Thyroid gland (tissue), 4 donors: ENCODE data around the gene ZNF865. TPM values are rescaled to one million over a fixed set of nuclear protein-coding genes. Genes with fewer than 3 reads are reported as not detected.

Experiments used
- DNase-seq, 2 donors: peaks; one replicate each; pipeline ENCODE4 v3.0.0-alpha.2; 2019
- H3K27ac ChIP-seq, 3 donors: fragments of 200-600 bp; sonication (generic); 1 replicate in 2 of 3; 2 replicates in 1 of 3; pipeline ENCODE4 v1.5.1; 2016 to 2019; ENCODE audit warnings: mild to moderate bottlenecking in 1 of 3, moderate library complexity in 1 of 3
- H3K27me3 ChIP-seq: fragments of 200-600 bp; sonication (generic); one replicate; pipeline ENCODE4 v1.5.1; 2019
- H3K36me3 ChIP-seq, 2 donors: fragments of 200-600 bp; sonication (generic); one replicate each; pipeline ENCODE4 v1.5.1; 2016 to 2019
- H3K4me1 ChIP-seq, 2 donors: fragments of 200-600 bp; sonication (generic); one replicate each; pipeline ENCODE4 v1.5.1; 2017 to 2019
- H3K4me3 ChIP-seq, 3 donors: fragments of 200-600 bp; sonication (generic); replicated peaks in 1 of 3; 1 replicate in 2 of 3; 2 replicates in 1 of 3; pipeline ENCODE4 v1.5.1; 2016; ENCODE audit warnings: mild to moderate bottlenecking in 1 of 3
- H3K9me3 ChIP-seq: fragments of 200-600 bp; sonication (generic); one replicate; pipeline ENCODE4 v1.5.1; 2017
- POLR2A ChIP-seq, 2 donors: fragments of 450-650 bp; IDR thresholded peaks; one replicate each; pipeline ENCODE4 v1.6.1; 2017; ENCODE audit warnings: antibody characterized with exemption in 2 of 2, mild to moderate bottlenecking in 2 of 2, moderate library complexity in 1 of 2
- WGBS, 2 donors: methylation state at CpG; one replicate each; pipeline ENCODE4 v1.1.5; 2017; 5-methylcytosine and 5-hydroxymethylcytosine counted together
- intact Hi-C: fragments of 100-400 bp; cut with DNase I; formaldehyde crosslinking; loops from one replicate; pipeline ENCODE4 v1.15.1; 2023
- total RNA-seq, 4 donors: library from RNA; depleted of rRNA; stranded (reverse); fragments of >200 nt; gene quantifications; one replicate each; pipeline ENCODE4 v1.2.3, GENCODE V29; 2016
- TF ChIP-seq, protein P1 (sequence below), 6 experiments: fragments of 200-600 bp in 3 of 6; fragments of 450-650 bp in 3 of 6; sonication (generic) in 3 of 6; IDR thresholded peaks; one replicate each; pipeline ENCODE4 v1.5.1; 2016 to 2019; ENCODE audit warnings: antibody characterized with exemption in 6 of 6, mild to moderate bottlenecking in 2 of 6, inconsistent platforms in 1 of 6, moderate library complexity in 1 of 6

The ZNF865 gene
- total RNA-seq, 4 donors from 2014 or later: 5.5 to 12.6 (median 9.1) TPM

DNA sequence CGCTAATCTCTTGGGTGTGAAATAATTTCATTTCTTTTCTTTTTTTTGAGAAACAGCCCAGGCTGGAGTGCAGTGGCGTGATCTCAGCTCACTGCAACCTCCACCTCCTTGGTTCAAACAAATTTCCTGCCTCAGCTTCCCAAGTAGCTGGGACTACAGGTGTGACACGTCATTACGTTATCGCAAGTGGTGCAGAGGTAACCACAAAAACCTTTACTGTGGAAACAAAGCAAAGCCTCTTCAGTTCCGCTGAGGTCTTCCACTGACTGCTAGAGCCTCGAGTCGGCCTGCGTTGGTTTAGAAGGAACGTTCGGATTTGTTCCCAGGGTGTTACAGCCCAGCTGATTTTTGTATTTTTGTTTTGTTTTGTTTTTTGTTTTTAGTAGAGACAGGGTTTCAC is 20.9 kb downstream of the ZNF865 start:
- Histone ChIP-seq H3K27me3 (no peaks in the 10 kb centered on the region), H3K36me3 (no peaks in the 10 kb centered on the region), H3K9me3 (no peaks in the 10 kb centered on the region), H3K27ac (no peak overlapping the region), H3K4me3 (no peak overlapping the region), H3K4me1 (peaks cover 0 to 5% of the 10 kb centered on the region in 2 donors)
- intact Hi-C loops: loop anchor here (10.0 kb wide), 1 partner anchor 482 kb away; the partner anchor contains the start of gene TNNT1
- no peak for DNase-seq
- TF ChIP-seq POLR2A (IDR thresholded peaks at IDR 0.05): no peak
- TF ChIP-seq, protein P1, sequence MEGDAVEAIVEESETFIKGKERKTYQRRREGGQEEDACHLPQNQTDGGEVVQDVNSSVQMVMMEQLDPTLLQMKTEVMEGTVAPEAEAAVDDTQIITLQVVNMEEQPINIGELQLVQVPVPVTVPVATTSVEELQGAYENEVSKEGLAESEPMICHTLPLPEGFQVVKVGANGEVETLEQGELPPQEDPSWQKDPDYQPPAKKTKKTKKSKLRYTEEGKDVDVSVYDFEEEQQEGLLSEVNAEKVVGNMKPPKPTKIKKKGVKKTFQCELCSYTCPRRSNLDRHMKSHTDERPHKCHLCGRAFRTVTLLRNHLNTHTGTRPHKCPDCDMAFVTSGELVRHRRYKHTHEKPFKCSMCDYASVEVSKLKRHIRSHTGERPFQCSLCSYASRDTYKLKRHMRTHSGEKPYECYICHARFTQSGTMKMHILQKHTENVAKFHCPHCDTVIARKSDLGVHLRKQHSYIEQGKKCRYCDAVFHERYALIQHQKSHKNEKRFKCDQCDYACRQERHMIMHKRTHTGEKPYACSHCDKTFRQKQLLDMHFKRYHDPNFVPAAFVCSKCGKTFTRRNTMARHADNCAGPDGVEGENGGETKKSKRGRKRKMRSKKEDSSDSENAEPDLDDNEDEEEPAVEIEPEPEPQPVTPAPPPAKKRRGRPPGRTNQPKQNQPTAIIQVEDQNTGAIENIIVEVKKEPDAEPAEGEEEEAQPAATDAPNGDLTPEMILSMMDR (IDR thresholded peaks at IDR 0.05): no peak
- WGBS, 2 donors: 87 to 91% methylated on average over 11 of the region's 11 CpGs

GRCh38 chr19:55632463-55632834 is 27.0 kb downstream of the ZNF865 start:
- TF ChIP-seq, protein P1 (IDR thresholded peaks at IDR 0.05): peak; percentile 43 to 92 (median 85)
- no peak for TF ChIP-seq POLR2A (IDR thresholded peaks at IDR 0.05)
- Histone ChIP-seq H3K4me3 (no peak overlapping the region), H3K36me3 (no peaks in the 10 kb centered on the region), H3K9me3 (no peaks in the 10 kb centered on the region), H3K4me1 (peaks cover 15 to 19% of the 10 kb centered on the region in 2 donors), H3K27ac (no peak overlapping the region), H3K27me3 (no peaks in the 10 kb centered on the region)
- intact Hi-C loops: loop anchor here (5.0 kb wide), 2 partner anchors 115 to 160 kb away; no protein-coding TSS in a partner anchor
- 22 to 27% methylated on average over 3 of the region's 3 CpGs for WGBS, 2 donors
- DNase-seq: peak; percentile 89 to 91

DNA sequence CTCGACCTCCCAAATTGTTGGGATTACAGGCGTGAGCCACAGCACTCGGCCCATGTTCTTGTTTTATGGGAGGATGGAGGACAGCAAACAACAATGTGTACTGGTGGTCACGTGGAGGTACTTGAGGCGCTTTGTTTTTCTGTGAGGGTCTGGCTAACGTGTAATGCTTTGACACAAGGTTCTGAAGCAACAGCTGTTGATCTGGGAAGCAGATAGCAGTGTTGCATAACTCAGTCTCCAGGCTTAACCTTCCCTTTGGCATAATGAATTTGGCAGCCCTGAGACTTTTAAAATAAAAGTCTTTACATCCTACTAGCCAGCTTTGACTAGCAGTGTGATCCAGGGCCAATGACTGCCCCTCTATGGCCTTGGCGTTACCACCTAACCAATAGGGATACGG is 28.4 kb downstream of the ZNF865 start:
- TF ChIP-seq POLR2A (IDR thresholded peaks at IDR 0.05): no peak
- TF ChIP-seq, protein P1 (IDR thresholded peaks at IDR 0.05): no peak
- 82 to 87% methylated on average over 8 of the region's 8 CpGs for WGBS, 2 donors

GRCh38 chr19:55635334-55635717 is 29.9 kb downstream of the ZNF865 start:
- no peaks in the 10 kb centered on the region for H3K27me3 ChIP-seq
- DNase-seq: no peak
- H3K27ac ChIP-seq: peak overlapping the region; percentile 95 to 98 (median 96)
- peak overlapping the region; percentile 96 to 98 (median 98) for H3K4me3 ChIP-seq
- TF ChIP-seq, protein P1 (IDR thresholded peaks at IDR 0.05): no peak
- TF ChIP-seq POLR2A (IDR thresholded peaks at IDR 0.05): no peak
- no peaks in the 10 kb centered on the region for H3K36me3 ChIP-seq
- peaks cover 22 to 32% of the 10 kb centered on the region in 2 donors for H3K4me1 ChIP-seq
- no peaks in the 10 kb centered on the region for H3K9me3 ChIP-seq
- 3 to 4% methylated on average over 9 of the region's 9 CpGs for whole genome bisulfite sequencing, 2 donors
- intact Hi-C loops: no loop called here

More for the DNA sequence above, 28.4 kb downstream of the ZNF865 start:
- no peak overlapping the region for H3K27ac ChIP-seq
- no peaks in the 10 kb centered on the region for H3K9me3 ChIP-seq
- peaks cover 17 to 19% of the 10 kb centered on the region in 2 donors for H3K4me1 ChIP-seq
- no peak for DNase-seq
- no peaks in the 10 kb centered on the region for H3K36me3 ChIP-seq
- intact Hi-C loops: loop anchor here (5.0 kb wide), 2 partner anchors 117 to 162 kb away; no protein-coding TSS in a partner anchor
- no peaks in the 10 kb centered on the region for H3K27me3 ChIP-seq
- H3K4me3 ChIP-seq: no peak overlapping the region

DNA sequence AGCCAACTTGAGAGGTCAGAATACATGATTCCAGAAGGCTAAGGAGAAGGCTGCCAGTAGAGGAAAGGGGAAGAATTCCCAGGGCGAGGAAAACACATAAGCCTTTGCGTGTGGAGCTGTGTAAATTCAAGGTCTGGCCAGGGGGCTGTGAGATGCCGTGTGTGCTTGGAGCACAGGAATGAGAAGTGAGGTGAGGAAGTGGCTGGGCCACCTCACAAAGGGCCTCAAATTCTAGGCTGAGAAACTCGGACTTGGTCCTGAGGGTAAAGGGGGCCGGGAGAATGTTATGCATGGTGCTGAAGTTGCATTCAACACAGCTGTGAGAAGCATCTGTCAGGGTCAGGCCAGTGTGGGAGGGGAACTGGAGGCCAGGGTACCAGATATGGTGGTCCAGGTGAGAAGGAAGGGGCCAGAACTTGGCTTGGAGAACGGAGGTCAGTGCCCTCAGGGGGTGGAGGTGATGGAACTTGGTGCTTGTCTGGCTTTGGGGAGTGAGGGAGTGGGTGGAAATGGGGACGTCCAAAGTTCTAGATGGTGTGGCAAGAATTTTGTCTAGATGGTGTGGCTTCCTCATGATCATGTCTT is 30.5 kb downstream of the ZNF865 start:
- intact Hi-C loops: no loop called here
- DNase-seq: no peak
- TF ChIP-seq, protein P1 (IDR thresholded peaks at IDR 0.05): no peak
- TF ChIP-seq POLR2A (IDR thresholded peaks at IDR 0.05): no peak
- Histone ChIP-seq H3K9me3 (no peaks in the 10 kb centered on the region), H3K27me3 (no peaks in the 10 kb centered on the region), H3K27ac (peak overlapping the region; percentile 95 to 98 (median 96)), H3K4me1 (peaks cover 25 to 36% of the 10 kb centered on the region in 2 donors), H3K4me3 (peak overlapping the region; percentile 96 to 98 (median 98)), H3K36me3 (no peaks in the 10 kb centered on the region)
- WGBS, 2 donors: 63 to 69% methylated on average over 7 of the region's 7 CpGs
